ENCODE measurements around the gene PARD3B. TPM values are rescaled to one million over a fixed set of nuclear protein-coding genes. Genes with fewer than 3 reads are reported as not detected.

The PARD3B gene
- total RNA-seq, 1 experiment from 2014 or later, result 3.9 TPM

- TF ChIP-seq EZH2 (IDR thresholded peaks at IDR 0.05; ENCODE audit: low read length, unreplicated experiment) (no peak), CTCF (conservative IDR thresholded peaks at IDR 0.05; ENCODE audit: low read depth, low read length) (no peak), EZH2phosphoT487 (IDR thresholded peaks at IDR 0.05; ENCODE audit: borderline replicate concordance, low read length) (no peak)
Observed at GRCh38 chr2:205020673-205021072, 475.4 kb downstream of the PARD3B start.

GRCh38 chr2:205022841-205023240 lies 477.6 kb downstream of the PARD3B start:
- H4K20me1 ChIP-seq (ENCODE audit: low read length), result no peaks in the 10 kb centered on the region
- H3K4me3 ChIP-seq (ENCODE audit: low read length), result no peak overlapping the region
- no peaks in the 10 kb centered on the region for H3K36me3 ChIP-seq (ENCODE audit: low read depth, low read length)
- peaks cover 18% of the 10 kb centered on the region for H3K4me1 ChIP-seq (ENCODE audit: insufficient read depth, low read length)
- intact Hi-C loops (cut with micrococcal nuclease), result loop anchor here (10.0 kb wide), 1 partner anchor 652 kb away; no protein-coding TSS in a partner anchor
- ATAC-seq (no peak), DNase-seq (no peak)
- H3K27me3 ChIP-seq (ENCODE audit: low read length), result no peaks in the 10 kb centered on the region
- no peak overlapping the region for H3K9ac ChIP-seq (ENCODE audit: low read length)
- no peaks in the 10 kb centered on the region for H3K9me3 ChIP-seq (ENCODE audit: low read length)
- ChIA-PET POLR2A (ENCODE audit: unreplicated experiment) (interaction anchor here (0.6 kb wide), 1 partner anchor 150 kb away, joined by 3 read pairs; no protein-coding TSS in a partner anchor), CTCF (no interaction called here)
- H2AFZ ChIP-seq (ENCODE audit: low read length), result no peak overlapping the region
- H3K4me2 ChIP-seq (ENCODE audit: low read length), result no peak overlapping the region
- no peak for TF ChIP-seq EZH2phosphoT487 (IDR thresholded peaks at IDR 0.05; ENCODE audit: borderline replicate concordance, low read length)
- no peak for TF ChIP-seq CTCF (conservative IDR thresholded peaks at IDR 0.05; ENCODE audit: low read depth, low read length)
- no peak for TF ChIP-seq EZH2 (IDR thresholded peaks at IDR 0.05; ENCODE audit: low read length, unreplicated experiment)
- no peaks in the 10 kb centered on the region for H3K9me2 ChIP-seq (replicated peaks; ENCODE audit: low read length)
- no TSS peak for BruUV-seq (replicated peaks)
- H3K79me2 ChIP-seq (ENCODE audit: low read length), result no peaks in the 10 kb centered on the region
- H3K27ac ChIP-seq (ENCODE audit: low read length), result no peak overlapping the region
- H3F3A ChIP-seq (ENCODE audit: low read length, unreplicated experiment), result no peaks in the 10 kb centered on the region

More at GRCh38 chr2:205020673-205021072, 475.4 kb downstream of the PARD3B start:
- no peaks in the 10 kb centered on the region for H3F3A ChIP-seq (ENCODE audit: low read length, unreplicated experiment)
- no peak overlapping the region for H3K27ac ChIP-seq (ENCODE audit: low read length)
- no peak overlapping the region for H2AFZ ChIP-seq (ENCODE audit: low read length)
- ChIA-PET POLR2A (ENCODE audit: unreplicated experiment) (no interaction called here), CTCF (no interaction called here)
- H3K4me3 ChIP-seq (ENCODE audit: low read length), result no peak overlapping the region
- no peak overlapping the region for H3K9ac ChIP-seq (ENCODE audit: low read length)
- no peak overlapping the region for H3K4me2 ChIP-seq (ENCODE audit: low read length)
- intact Hi-C loops (cut with micrococcal nuclease), result loop anchor here (10.0 kb wide), 1 partner anchor 654 kb away; no protein-coding TSS in a partner anchor
- no TSS peak for BruUV-seq (replicated peaks)
- H3K79me2 ChIP-seq (ENCODE audit: low read length), result no peaks in the 10 kb centered on the region
- no peaks in the 10 kb centered on the region for H4K20me1 ChIP-seq (ENCODE audit: low read length)
- H3K9me2 ChIP-seq (replicated peaks; ENCODE audit: low read length), result no peaks in the 10 kb centered on the region
- H3K27me3 ChIP-seq (ENCODE audit: low read length), result no peaks in the 10 kb centered on the region
- ATAC-seq (no peak), DNase-seq (no peak)
- no peaks in the 10 kb centered on the region for H3K9me3 ChIP-seq (ENCODE audit: low read length)
- peaks cover 14% of the 10 kb centered on the region for H3K4me1 ChIP-seq (ENCODE audit: insufficient read depth, low read length)
- no peaks in the 10 kb centered on the region for H3K36me3 ChIP-seq (ENCODE audit: low read depth, low read length)

- intact Hi-C loops (cut with micrococcal nuclease), result loop anchor here (10.0 kb wide), 1 partner anchor 650 kb away; no protein-coding TSS in a partner anchor
- ChIA-PET POLR2A (ENCODE audit: unreplicated experiment) (no interaction called here), CTCF (no interaction called here)
- no TSS peak for BruUV-seq (replicated peaks)
- peak overlapping the region; percentile 49 for H3K4me3 ChIP-seq (ENCODE audit: low read length)
- H3K9me2 ChIP-seq (replicated peaks; ENCODE audit: low read length), result no peaks in the 10 kb centered on the region
- peaks cover 18% of the 10 kb centered on the region for H3K4me1 ChIP-seq (ENCODE audit: insufficient read depth, low read length)
- TF ChIP-seq CTCF (conservative IDR thresholded peaks at IDR 0.05; ENCODE audit: low read depth, low read length), result no peak
- H3K27me3 ChIP-seq (ENCODE audit: low read length), result no peaks in the 10 kb centered on the region
- H3K9me3 ChIP-seq (ENCODE audit: low read length), result no peaks in the 10 kb centered on the region
- H3K4me2 ChIP-seq (ENCODE audit: low read length), result peak overlapping the region; percentile 78
- DNase-seq (peak; percentile 95), ATAC-seq (peak; percentile 95)
- no peaks in the 10 kb centered on the region for H3F3A ChIP-seq (ENCODE audit: low read length, unreplicated experiment)
- peak overlapping the region; percentile 72 for H3K27ac ChIP-seq (ENCODE audit: low read length)
- no peaks in the 10 kb centered on the region for H4K20me1 ChIP-seq (ENCODE audit: low read length)
- H2AFZ ChIP-seq (ENCODE audit: low read length), result peak overlapping the region; percentile 73
- no peaks in the 10 kb centered on the region for H3K36me3 ChIP-seq (ENCODE audit: low read depth, low read length)
- H3K79me2 ChIP-seq (ENCODE audit: low read length), result no peaks in the 10 kb centered on the region
- H3K9ac ChIP-seq (ENCODE audit: low read length), result no peak overlapping the region; the same call in 1 of the 2 replicates
Observed at GRCh38 chr2:205024822-205025518, 479.7 kb downstream of the PARD3B start.

Data from PC-3 (cell line).